ENCODE measurements around the gene HARBI1.

The HARBI1 gene

GRCh38 chr11:46632502-46632901, 15.5 kb upstream of the HARBI1 start:
- no peak for DNase-seq

DNA sequence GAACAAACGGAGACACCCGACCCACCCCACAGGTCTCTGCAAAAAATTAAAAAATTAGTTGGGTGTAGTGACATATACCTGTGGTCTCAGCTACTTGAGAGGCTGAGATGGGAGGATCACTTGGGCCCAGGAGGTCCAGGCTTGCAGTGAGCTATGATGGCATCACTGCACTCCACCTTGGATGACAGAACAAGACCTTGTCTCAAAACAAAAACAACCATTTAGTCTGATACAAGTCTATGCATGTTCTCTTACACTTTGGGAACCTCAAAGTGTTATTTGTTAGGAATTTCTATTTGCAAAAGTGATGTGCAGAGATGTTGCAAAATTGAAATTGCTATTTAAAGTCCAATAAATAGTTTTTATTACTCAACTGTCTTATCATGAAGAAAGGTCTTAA, 14.6 kb upstream of the HARBI1 start:
- DNase-seq: no peak

DNA sequence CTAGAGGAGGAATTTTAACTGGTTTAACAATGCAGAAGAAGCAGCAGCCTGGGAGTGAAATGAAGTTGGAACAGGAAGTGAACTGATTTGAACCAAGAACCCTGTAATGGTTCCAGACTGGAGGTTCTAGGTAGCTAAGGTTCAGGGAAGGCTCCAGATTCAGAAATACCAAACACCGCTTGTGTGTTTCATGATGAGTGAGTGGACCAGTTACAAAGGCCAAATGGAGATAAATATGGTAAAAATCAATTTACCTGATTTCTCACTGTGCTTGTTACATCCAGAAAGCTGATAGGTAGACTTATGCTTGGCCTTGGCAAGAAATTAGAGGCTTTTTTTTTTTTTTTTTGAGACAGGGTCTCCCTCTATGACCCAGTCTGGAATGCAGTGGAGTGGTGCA, 13.2 kb upstream of the HARBI1 start:
- no peak for DNase-seq

DNA sequence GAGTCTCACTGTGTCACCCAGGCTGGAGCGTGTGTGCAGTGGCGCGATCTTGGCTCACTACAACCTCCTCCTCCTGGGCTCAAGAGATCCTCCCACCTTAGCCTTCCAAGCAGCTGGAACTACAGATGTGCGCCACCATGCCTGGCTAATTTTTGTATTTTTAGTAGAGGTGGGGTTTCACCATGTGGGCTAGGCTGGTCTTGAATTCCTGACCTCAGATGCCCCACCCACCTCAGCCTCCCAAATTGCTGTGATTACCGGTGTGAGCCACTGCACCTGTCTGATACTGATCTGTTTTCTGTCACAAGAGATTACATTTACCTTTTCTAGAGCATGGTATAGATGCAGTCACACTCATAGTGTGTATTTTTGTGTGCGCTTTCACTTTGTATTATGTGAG, 11.9 kb upstream of the HARBI1 start:
- no peak for DNase-seq

DNA sequence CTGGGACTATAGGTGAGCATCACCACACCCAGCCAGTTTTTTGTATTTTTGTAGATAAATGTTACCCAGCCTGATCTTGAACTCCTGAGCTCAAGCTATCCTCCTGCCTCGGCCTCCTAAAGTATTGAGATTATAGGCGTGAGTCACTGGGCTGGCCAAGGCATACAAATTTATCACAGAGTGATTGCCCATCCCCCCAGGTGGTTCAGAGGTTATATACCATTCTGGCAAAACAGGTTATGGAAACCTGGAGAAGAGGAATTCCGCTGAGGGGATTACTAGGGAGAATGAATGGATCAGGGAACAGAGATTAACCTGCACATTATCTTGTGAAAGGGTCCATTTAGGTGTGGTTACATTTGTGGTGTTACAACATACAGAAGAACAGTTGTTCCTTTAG, 8.4 kb upstream of the HARBI1 start:
- no peak for DNase-seq

DNA sequence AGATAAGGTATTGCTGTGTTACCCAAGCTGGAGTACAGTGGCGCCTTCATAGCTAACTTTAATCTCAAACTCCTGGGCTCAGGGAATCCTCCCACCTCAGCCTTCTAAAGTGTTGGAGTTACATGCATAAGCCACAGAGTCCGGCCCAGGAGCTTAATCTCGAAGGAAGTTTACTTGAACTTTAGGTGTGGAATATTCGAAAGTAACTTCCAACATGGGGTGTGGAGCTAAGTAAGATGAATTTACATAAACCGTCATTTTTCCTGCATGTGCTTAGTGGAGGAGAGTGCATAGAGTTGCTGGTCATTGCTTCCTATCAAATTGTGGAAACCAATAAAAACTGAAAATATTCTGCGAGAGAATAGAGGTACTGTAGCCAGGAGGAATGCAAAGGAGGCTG, 1.8 kb upstream of the HARBI1 start:
- DNase-seq: no peak

GRCh38 chr11:46617972-46618314, 916 bp upstream of the HARBI1 start:
- DNase-seq: no peak

GRCh38 chr11:46616551-46617133, 385 bp downstream of the HARBI1 start:
- no peak for DNase-seq

GRCh38 chr11:46615756-46616155, 1.3 kb downstream of the HARBI1 start:
- DNase-seq: no peak

DNA sequence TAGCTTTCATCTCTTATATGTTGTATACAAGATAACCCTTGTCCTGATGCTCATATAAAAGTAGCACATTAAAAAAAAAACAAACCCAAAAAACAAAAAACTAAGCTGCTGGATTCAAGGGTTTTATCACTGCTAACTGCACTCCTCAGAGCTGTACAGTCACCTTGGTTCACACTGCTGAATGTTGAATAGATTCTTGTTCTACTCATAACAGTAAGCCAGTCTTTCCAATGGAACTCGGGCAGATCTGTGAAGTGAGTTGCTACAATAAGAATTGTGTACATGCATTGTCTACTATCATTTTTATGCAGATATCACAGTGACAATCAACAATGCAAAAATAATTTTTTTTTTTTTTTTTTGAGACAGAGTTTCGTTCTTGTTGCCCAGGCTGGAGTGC, 4.7 kb downstream of the HARBI1 start:
- no peak for DNase-seq

DNA sequence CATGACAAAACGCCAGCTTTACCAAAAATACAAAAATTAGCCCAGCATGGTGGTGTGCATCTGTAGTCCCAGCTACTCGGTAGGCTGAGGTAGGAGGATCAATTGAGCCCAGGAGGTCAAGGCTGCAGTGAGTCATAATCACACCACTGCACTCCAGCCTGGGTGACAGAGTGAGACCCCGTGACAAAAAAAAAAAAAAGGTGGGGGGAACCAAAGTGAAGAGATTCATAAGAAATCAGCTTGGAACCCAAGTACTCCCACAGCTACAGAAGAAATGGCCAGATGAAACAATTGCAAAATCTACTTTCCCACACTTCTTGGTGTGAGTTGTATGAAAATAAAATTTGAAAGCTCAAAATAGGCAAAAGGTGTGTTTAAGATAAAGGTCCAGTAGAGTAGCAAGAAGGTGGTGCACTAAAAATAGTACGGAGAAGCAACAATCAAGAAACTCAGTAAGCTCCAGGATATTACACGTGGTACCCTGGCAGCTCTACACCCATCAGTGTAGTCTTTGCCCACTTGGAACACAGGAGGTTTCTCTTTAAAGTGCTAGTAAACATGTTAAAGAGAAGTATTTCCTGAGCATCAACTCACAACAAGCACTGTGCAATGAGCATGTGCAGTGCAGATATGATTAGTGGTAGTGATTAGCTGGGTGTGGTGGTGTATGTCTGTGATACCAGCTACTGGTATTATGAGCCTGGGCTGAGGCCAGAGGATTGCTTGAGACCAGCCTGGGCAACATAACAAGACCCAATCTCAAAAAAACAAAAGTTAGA, 5.3 kb downstream of the HARBI1 start:
- DNase-seq: peak; percentile 14

DNA sequence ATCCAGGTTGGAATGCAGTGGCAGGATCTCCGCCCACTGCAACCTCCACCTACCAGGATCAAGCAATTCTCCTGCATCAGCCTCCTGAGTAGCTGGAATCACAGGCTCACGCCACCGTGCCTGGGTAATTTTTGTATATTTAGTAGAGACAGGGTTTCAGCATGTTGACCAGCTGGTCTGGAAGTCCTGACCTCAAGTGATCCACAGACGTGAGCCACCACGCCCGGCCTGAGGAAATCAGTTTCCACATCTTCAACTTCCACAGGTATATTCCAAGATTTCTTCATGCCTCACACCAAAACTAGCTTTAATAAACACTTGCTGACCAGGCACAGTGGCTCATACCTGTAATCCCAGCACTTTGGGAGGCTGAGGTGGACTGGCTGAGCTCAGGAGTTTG, 7.6 kb downstream of the HARBI1 start:
- DNase-seq: no peak

DNA sequence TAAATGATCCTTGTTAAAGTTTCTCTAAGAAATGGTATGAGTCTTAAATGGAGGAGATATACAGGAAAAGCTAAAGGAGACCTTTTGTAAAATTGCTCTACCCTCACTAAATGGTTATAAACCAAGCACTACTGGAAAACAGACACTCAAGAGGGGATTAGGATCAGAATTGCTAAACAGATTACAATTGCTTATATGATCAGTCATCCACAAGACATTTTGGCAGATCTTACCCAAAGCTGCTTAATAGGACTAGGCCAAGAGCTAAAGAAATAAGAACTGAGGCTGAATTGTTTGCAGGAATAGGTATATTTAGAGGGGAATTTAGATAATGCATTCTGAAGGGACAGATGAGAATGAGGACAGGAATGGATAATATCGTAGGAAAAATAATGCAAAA, 9.5 kb downstream of the HARBI1 start:
- DNase-seq: no peak

- no peak for DNase-seq
These were observed 12.2 kb downstream of the HARBI1 start for GRCh38 chr11:46604796-46605195.

GRCh38 chr11:46603704-46604308, 13.2 kb downstream of the HARBI1 start:
- DNase-seq: no peak

DNA sequence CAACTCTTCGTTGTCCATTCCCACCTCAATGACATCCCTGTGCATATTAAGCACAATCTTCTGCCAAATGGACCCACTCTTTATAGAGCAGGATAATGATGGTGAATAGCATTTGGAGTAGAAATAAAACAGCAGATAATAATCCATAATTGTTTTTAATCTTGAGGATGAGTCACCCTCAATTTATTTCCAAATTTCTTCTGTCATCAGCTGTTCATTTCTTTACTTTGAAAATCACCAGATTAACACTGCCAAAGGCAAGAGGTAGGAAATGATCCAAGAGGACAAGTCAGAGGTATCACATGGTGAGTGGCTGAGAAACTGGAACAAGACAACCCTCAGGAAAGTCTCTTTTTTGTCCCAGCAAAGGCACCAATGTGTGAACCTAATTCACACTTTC, 15.9 kb downstream of the HARBI1 start:
- DNase-seq: no peak

- no peak for DNase-seq
These were observed 16.6 kb downstream of the HARBI1 start for GRCh38 chr11:46600194-46600960.

DNA sequence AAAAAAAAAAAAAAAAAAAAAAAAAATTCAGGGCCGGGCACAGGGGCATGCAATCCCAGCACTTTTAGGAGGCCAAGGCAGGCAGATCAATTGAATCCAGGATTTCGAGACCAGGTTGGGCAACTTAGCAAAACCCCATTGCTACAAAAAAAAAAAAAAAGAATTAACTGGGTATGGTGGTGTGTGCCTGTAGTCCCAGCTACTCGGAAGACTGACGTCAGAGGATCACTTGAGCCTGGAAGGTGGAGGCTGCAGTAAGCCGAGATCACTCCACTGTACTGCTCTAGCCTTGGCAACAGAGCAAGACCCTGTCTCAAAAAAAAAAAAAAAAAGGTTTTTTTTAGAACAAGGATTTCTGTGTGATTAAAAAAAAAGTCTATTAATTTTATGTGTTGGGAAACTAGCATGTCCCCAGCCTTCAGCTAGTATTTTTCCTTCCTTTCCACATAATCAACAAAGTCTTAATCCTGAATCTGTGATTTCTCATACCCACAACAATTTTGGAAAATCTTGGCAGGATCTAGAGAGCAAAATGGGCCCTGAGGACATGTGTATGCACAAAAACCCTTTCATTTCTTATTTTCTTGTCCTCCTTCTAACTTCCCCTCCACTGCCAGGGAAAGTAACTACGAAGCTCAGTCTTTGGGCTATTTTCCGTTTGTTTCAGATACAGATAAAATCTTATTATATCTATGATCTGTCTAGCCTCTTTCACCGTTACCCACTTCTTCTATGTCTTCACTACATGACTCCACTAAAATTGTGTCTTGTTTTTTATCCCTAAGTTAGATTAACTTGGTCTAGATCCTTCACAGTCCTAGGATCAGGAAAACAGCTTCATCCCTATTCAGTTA, 17.5 kb downstream of the HARBI1 start:
- DNase-seq: no peak

- no peak for DNase-seq
These were observed 19.3 kb downstream of the HARBI1 start for GRCh38 chr11:46597609-46598219.

GRCh38 chr11:46597155-46597554, 19.9 kb downstream of the HARBI1 start:
- DNase-seq: no peak

- DNase-seq: no peak
These were observed 22.2 kb downstream of the HARBI1 start for GRCh38 chr11:46594785-46595184.

GRCh38 chr11:46594374-46594700, 22.7 kb downstream of the HARBI1 start:
- no peak for DNase-seq
